Type B pancreatic cell (in vitro differentiated cells): Measurements from ENCODE around the gene SLC10A3. TPM values are rescaled to one million over a fixed set of nuclear protein-coding genes. Genes with fewer than 3 reads are reported as not detected.

ENCODE experiments used
- DNase-seq: peaks from one replicate; pipeline ENCODE4 v3.0.0; 2021; ENCODE audit warnings: mixed read lengths; ENCODE audit not compliant: unreplicated experiment; ENCODE audit errors: extremely low spot score
- H3K27ac Mint-ChIP-seq: 2 replicates; pipeline ENCODE4 v1.8.0; 2021; ENCODE audit warnings: mild to moderate bottlenecking, mixed read lengths
- H3K27me3 Mint-ChIP-seq: 2 replicates; pipeline ENCODE4 v1.8.0; 2021; ENCODE audit warnings: mixed read lengths
- H3K36me3 Mint-ChIP-seq: 2 replicates; pipeline ENCODE4 v1.8.0; 2021; ENCODE audit warnings: mixed read lengths
- H3K4me1 Mint-ChIP-seq: one replicate; pipeline ENCODE4 v1.8.0; 2021; ENCODE audit warnings: mixed read lengths; ENCODE audit not compliant: unreplicated experiment
- H3K4me3 Mint-ChIP-seq: 2 replicates; pipeline ENCODE4 v1.8.0; 2021; ENCODE audit warnings: mild to moderate bottlenecking, mixed read lengths
- H3K9me3 Mint-ChIP-seq: 2 replicates; pipeline ENCODE4 v1.8.0; 2021; ENCODE audit warnings: mixed read lengths
- total RNA-seq: library from RNA; stranded (reverse); gene quantifications from 2 replicates; pipeline ENCODE4 v1.2.1, GENCODE V29; 2021; ENCODE audit warnings: low replicate concordance
- TF ChIP-seq, protein P1 (sequence below): fragments of 200-600 bp; sonication (generic); conservative IDR thresholded peaks from 2 replicates; pipeline ENCODE4 v1.5.0; 2021; ENCODE audit warnings: antibody characterized with exemption, mild to moderate bottlenecking

The SLC10A3 gene
- total RNA-seq, 1 donor from 2014 or later = 13.0 TPM

- H3K4me3 Mint-ChIP-seq = peak within 1 kb of the TSS; percentile 90
- TF ChIP-seq, protein P1, sequence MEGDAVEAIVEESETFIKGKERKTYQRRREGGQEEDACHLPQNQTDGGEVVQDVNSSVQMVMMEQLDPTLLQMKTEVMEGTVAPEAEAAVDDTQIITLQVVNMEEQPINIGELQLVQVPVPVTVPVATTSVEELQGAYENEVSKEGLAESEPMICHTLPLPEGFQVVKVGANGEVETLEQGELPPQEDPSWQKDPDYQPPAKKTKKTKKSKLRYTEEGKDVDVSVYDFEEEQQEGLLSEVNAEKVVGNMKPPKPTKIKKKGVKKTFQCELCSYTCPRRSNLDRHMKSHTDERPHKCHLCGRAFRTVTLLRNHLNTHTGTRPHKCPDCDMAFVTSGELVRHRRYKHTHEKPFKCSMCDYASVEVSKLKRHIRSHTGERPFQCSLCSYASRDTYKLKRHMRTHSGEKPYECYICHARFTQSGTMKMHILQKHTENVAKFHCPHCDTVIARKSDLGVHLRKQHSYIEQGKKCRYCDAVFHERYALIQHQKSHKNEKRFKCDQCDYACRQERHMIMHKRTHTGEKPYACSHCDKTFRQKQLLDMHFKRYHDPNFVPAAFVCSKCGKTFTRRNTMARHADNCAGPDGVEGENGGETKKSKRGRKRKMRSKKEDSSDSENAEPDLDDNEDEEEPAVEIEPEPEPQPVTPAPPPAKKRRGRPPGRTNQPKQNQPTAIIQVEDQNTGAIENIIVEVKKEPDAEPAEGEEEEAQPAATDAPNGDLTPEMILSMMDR = no peak
- peak within 1 kb of the TSS; percentile 97 for H3K27ac Mint-ChIP-seq
- peaks cover 5% of the 10 kb centered on the region for H3K36me3 Mint-ChIP-seq
- peaks cover 4% of the 10 kb centered on the region for H3K9me3 Mint-ChIP-seq
- H3K4me1 Mint-ChIP-seq = no peaks in the 10 kb centered on the region
- H3K27me3 Mint-ChIP-seq = no peaks in the 10 kb centered on the region
- DNase-seq = no peak
Observed at GRCh38 chrX:154458116-154458953, 32.1 kb downstream of the SLC10A3 start, which contains the start of gene PLXNA3. Gene PLXNA3, plus strand, starts transcription at chrX:154458281. Its CDS starts 1,903 bp downstream, at chrX:154460184.

GRCh38 chrX:154457491-154458115, 32.8 kb downstream of the SLC10A3 start:
- H3K36me3 Mint-ChIP-seq = peaks cover 5% of the 10 kb centered on the region
- no peaks in the 10 kb centered on the region for H3K27me3 Mint-ChIP-seq
- TF ChIP-seq, protein P1 = no peak
- no peaks in the 10 kb centered on the region for H3K4me1 Mint-ChIP-seq
- H3K27ac Mint-ChIP-seq = peak overlapping the region; percentile 97
- peak overlapping the region; percentile 90 for H3K4me3 Mint-ChIP-seq
- H3K9me3 Mint-ChIP-seq = peaks cover 4% of the 10 kb centered on the region
- no peak for DNase-seq

DNA sequence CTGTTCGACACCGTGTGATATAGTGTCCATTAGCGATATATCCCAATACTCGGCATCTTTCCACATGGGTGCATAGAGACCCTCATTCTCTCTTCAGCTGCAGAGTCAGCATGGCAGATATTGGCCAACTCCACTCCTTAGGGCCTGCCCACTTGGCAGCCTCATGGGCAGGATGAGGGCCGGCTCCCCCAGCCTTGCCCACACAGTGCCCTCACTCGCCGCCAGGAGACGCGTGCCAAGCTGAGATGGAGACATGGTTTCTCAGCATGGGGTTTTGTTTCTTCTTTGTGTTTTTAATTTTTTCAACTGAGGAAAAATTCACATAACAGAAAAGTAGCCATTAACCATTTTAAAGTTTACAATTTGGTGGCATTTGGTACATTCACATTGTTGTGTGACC, 37.6 kb downstream of the SLC10A3 start:
- Mint-ChIP-seq H3K9me3 (peaks cover 4% of the 10 kb centered on the region), H3K4me3 (no peak overlapping the region), H3K36me3 (peaks cover 5% of the 10 kb centered on the region), H3K27ac (no peak overlapping the region), H3K27me3 (no peaks in the 10 kb centered on the region), H3K4me1 (no peaks in the 10 kb centered on the region)
- DNase-seq = no peak
- TF ChIP-seq, protein P1 = no peak

DNA sequence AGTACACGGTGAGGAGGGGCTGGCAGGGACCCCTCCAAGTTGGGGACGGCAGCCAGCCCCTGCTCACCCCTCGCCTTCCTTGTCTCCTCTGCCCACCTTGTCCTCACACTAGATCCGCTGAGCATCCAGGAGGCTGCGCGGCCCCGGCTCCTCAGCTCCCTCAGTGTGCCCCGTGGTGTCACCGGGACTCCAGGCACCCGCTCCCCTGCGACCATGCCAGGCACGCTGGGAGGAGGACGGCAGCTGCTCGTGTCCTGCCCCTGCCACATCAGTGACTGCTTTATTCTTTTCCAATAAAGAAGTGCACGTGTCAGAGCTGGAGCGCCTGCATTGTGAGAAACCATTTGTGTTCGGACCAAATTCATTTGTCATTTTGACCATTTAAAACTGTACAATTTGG, 40.1 kb downstream of the SLC10A3 start:
- H3K36me3 Mint-ChIP-seq = no peaks in the 10 kb centered on the region
- H3K27ac Mint-ChIP-seq = no peak overlapping the region
- H3K27me3 Mint-ChIP-seq = no peaks in the 10 kb centered on the region
- H3K4me3 Mint-ChIP-seq = no peak overlapping the region
- H3K9me3 Mint-ChIP-seq = peaks cover 4% of the 10 kb centered on the region
- TF ChIP-seq, protein P1 = no peak
- no peak for DNase-seq
- H3K4me1 Mint-ChIP-seq = no peaks in the 10 kb centered on the region

GRCh38 chrX:154449618-154450017, 40.8 kb downstream of the SLC10A3 start:
- DNase-seq = no peak
- no peak overlapping the region for H3K4me3 Mint-ChIP-seq
- H3K4me1 Mint-ChIP-seq = no peaks in the 10 kb centered on the region
- TF ChIP-seq, protein P1 = no peak
- peaks cover 2% of the 10 kb centered on the region for H3K9me3 Mint-ChIP-seq
- no peaks in the 10 kb centered on the region for H3K27me3 Mint-ChIP-seq
- H3K27ac Mint-ChIP-seq = no peak overlapping the region
- H3K36me3 Mint-ChIP-seq = no peaks in the 10 kb centered on the region
